Smooth muscle cell of the brain vasculature (primary cell): ENCODE measurements around the gene RPS23.

Experiments used
- DNase-seq: peaks from one replicate; pipeline ENCODE4 v3.0.0-alpha.2; 2012; ENCODE audit warnings: low read depth, low spot score

Gene RPS23

DNA sequence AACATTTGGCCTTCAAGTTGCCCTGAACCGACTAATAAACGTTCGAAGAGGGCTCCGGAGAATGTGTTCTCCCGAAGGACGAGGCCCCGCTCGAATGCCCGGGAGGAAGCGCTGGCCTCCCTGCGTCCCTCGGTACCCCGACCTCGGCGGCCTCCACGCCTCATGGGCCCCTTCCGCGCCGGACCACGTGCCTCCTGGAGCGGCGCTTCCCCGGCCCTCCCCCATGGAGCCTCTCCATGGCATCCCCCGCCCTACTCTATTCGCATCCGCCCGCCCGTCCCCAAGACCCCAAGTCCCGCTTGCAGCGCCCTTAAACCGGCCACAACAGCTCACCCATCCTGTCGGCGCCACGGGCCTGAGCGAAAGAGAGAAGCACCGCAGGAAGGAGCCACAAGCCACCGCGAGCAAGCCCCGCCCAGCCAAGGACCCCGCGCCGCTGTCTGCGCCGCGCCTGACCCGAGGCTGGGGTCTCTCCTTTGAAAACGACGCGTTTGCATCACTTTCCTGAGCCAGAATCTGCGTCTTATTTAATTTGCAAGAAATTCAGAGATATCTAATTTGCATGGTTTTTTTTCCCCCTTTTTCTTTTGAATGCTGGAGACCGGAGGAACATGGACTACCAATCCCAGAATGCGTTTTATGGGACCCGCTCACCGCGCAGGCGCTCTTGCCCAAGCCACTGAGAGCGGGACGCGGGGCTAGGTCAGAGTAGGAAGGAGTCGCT lies at the start of gene RPS23:
Gene RPS23 (minus strand): TSS at position 368 of the 724 bp plus-strand sequence. CDS start 31 bp downstream, at position 337.
- peak; percentile 85 for DNase-seq

DNA sequence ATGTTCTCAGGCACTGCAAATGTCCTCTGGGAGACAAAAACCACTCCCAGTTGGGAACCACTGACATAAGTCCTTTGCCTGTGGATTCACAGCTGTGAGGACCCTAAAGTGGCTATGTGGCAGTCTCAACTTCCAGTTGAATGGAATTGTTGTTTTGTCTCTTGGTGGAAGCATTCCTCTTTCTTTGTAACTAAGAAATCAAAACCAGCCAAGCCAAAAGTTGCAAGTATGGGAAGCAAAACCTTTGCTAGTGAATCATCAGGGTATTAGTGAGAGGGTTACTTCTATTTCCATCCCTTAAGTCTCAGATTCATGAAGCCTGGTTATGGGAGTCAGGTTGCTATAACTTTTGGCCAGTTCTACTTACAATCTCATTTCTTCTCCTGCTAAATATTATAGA lies 49.8 kb upstream of the RPS23 start:
- no peak for DNase-seq

- no peak for DNase-seq
These were observed 47.8 kb upstream of the RPS23 start for GRCh38 chr5:82325996-82326395.

- no peak for DNase-seq
These were observed 47.0 kb upstream of the RPS23 start for GRCh38 chr5:82325155-82325554.

- DNase-seq: no peak
These were observed 42.8 kb upstream of the RPS23 start for GRCh38 chr5:82320966-82321365.

DNA sequence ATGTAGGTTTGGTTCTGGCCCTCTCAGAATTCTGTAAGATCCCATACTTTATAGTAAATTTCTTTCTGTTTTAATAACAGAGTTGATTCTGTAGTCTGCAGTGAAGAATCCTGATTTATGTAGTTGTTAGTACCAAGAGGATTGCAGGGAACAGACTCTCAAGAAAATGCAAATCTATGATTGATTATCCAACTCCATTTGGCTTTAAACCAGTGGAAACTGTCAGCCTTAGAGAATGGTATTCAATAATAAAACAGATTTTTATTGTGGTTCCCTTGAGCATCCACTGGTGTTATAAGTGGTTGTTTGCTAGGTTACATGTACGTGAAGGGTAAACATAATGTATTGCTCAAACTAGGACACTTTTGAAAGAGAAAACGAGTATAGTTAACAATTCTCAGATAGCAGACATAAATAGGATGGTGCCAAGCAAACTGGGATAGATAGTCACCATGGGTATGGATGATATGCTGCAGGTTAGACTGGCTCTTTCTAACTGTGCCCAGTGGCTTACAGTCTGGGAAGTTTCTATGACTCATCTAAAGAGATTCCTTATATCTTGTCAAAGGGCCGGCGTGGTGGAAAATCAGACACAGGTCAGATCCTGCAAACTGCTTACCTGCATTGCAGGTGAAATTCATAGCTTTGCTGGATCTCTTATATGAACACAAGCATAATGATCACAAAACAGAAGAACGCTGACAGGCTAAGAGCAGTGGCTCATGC lies 41.7 kb upstream of the RPS23 start:
- no peak for DNase-seq

- DNase-seq: no peak
These were observed 41.0 kb upstream of the RPS23 start for GRCh38 chr5:82319192-82319591.

- DNase-seq: no peak
These were observed 37.0 kb upstream of the RPS23 start for GRCh38 chr5:82314964-82315758.

- DNase-seq: no peak
These were observed 34.9 kb upstream of the RPS23 start for GRCh38 chr5:82313016-82313415.

DNA sequence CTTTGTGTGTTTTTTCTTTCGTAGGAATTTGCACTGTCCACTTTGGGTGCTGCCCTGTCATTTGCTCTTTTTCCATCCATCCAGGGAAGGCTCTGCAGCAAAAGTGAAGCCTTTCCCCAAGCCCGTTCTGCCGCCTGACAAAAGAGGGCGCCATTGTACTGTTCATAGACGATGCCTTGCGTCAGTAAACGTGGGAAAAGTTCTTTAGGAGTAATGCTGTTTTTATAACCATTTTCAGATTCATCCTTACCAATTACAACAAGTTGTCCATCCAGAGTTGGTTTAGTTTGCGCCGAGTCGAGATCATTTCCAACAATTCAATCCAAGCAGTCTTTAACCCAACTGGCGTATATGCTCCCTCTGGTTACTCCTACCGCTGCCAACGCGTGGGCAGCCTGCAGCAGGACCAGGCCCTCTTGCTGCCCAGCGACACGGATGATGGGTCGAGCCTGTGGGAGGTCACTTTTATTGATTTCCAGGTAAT lies 34.3 kb upstream of the RPS23 start:
- DNase-seq: peak; percentile 51

DNA sequence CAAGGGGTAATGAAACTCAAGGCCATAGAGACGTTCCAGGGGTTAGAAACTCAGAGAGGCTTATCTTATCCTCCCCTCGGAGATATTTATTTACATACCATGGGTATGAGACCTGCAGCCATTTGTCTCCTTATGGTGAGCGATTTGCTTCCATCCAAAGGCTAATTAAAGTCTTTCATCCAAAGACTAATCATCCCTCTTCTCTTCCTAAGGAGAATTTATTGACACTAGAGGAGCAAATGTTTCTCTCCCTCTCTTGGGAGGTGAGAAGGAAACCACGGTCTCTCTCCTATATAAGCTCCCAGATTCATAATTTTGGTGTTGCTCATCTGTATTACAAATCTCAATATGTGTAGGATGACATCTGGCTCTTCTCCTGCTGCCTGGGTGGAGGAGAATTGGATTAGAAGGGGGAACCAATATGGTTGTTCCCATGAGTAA lies 31.0 kb upstream of the RPS23 start:
- DNase-seq: no peak

- DNase-seq: no peak
These were observed 30.3 kb upstream of the RPS23 start for GRCh38 chr5:82308416-82308815.

- no peak for DNase-seq
These were observed 29.3 kb upstream of the RPS23 start for GRCh38 chr5:82307451-82307850.

- DNase-seq: no peak
These were observed 28.0 kb upstream of the RPS23 start for GRCh38 chr5:82306151-82306550.

- no peak for DNase-seq
These were observed 23.0 kb upstream of the RPS23 start for GRCh38 chr5:82301190-82301589.

DNA sequence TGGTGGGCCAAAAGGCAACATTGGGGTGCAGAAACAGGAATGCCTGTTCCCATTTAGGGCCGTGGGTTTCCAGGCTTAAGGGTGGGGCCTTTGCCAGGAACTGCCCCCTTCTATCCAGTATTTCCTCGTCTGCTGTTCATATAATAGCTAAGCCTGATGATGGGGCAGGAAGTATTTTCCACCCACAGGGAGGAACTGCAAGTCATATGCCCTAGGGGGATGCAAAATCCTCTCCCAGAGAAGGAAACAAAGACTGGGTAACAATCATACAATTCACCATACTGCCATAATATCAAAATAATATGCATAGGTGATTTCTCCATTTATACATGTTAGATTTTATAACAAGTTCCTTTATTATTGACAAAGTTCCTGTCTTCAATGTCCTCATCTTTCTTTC lies 20.5 kb upstream of the RPS23 start:
- DNase-seq: no peak

- DNase-seq: no peak
These were observed 19.6 kb upstream of the RPS23 start for GRCh38 chr5:82297711-82298110.

DNA sequence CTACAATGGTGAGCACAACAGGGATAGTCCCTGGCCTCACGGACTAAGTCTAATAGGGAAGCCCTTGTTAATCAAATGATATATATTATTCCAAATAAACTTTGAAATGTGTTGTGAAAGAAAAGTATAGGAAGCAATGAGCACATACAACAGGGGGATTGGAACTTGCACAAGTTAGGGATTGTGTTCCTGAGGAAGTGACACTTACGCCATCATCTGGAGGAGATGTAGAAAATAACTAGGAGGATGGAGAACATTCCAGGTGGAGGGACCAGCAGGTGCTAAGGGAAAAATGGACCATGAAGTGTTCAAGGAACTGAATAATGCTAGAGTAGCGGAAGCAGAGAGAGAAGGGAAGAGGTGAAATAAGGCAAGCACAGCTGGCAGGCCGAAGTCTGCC lies 18.8 kb upstream of the RPS23 start:
- no peak for DNase-seq

DNA sequence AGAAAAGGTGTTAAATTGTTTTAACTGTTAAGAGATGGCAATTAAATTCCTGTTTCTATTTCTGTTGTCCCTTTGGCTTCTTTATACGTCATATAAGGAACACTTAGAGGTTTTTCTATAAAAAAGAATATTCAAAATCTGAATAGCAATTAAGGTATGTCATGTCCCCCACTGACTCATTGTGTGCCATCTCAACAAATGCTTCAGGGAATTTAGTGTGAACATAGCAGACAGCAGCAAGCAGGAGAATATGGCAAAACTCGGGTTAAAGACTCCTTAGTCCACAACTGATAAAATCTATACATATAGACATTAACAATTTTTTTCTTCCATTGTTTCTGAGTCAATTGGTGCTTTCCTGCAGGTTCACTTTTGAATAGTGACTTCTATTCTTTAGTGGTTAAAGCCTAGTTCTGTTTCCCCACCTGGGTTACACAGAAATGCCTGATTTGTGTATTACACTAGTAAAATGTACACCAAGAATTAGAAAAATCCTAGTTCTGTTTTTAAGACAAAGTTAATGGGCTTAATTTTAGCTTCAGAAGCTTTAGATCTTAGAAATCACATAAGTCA lies 17.9 kb upstream of the RPS23 start:
- no peak for DNase-seq

GRCh38 chr5:82295144-82295543 lies 17.0 kb upstream of the RPS23 start:
- DNase-seq: no peak

- no peak for DNase-seq
These were observed 13.3 kb upstream of the RPS23 start for GRCh38 chr5:82291420-82291819.

DNA sequence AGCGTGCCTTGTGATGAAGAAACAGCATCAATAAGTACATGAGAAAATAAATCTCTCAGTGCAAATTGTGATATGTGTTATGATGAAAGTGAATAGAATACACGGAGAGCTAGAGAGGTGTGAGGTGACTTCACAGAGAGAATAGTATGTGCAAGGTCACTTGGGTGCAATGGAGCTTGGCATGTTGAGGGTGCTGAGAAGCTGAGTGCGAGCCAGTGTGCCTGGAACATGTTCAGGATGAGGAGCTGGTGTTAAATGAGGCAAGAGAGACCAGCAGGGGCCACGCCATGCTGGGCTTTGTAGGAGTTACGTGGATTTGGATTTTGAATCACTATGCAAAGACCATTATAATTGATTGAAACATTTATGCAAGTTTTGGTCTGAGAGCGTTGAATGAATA lies 12.8 kb upstream of the RPS23 start:
- DNase-seq: no peak
